ENCODE measurements around the gene STARD3NL.

GRCh38 chr7:38168890-38169570 is 9.0 kb upstream of the STARD3NL start:
- TF ChIP-seq CTCF (IDR thresholded peaks at IDR 0.05) = no peak
- no peak for TF ChIP-seq ZFX (IDR thresholded peaks at IDR 0.05; ENCODE audit: borderline replicate concordance)

Data from 22Rv1 (cell line).